ENCODE measurements around the gene RASD2.
"Not testable (repeated sequence)": the region's sequence is repeated elsewhere in the genome, so short reads cannot be mapped to it uniquely, and the experiment has no call there.

RASD2 gene

GRCh38 chr22:35502836-35503235 lies 37.8 kb upstream of the RASD2 start:
- DNase-seq (ENCODE audit: low read depth): peak; percentile 40
- TF ChIP-seq CTCF (conservative IDR thresholded peaks at IDR 0.05; ENCODE audit: low read length): no peak
- H3K4me3 ChIP-seq (ENCODE audit: low read length): no peak overlapping the region

- no peak overlapping the region for H3K4me3 ChIP-seq (ENCODE audit: low read length)
- no peak for TF ChIP-seq CTCF (conservative IDR thresholded peaks at IDR 0.05; ENCODE audit: low read length)
- no peak for DNase-seq (ENCODE audit: low read depth)
Measured at GRCh38 chr22:35505399-35506258, 35.0 kb upstream of the RASD2 start.

- TF ChIP-seq CTCF (conservative IDR thresholded peaks at IDR 0.05; ENCODE audit: low read length): no peak
- DNase-seq (ENCODE audit: low read depth): peak; percentile 44
- no peak overlapping the region for H3K4me3 ChIP-seq (ENCODE audit: low read length)
Measured at GRCh38 chr22:35506259-35506570, 34.4 kb upstream of the RASD2 start.

- H3K4me3 ChIP-seq (ENCODE audit: low read length); DNase-seq (ENCODE audit: low read depth): not testable (repeated sequence)
Measured at GRCh38 chr22:35507851-35508250, 32.8 kb upstream of the RASD2 start.

GRCh38 chr22:35509451-35509850 lies 31.2 kb upstream of the RASD2 start:
- H3K4me3 ChIP-seq (ENCODE audit: low read length): no peak overlapping the region
- no peak for DNase-seq (ENCODE audit: low read depth)
- TF ChIP-seq CTCF (conservative IDR thresholded peaks at IDR 0.05; ENCODE audit: low read length): no peak

GRCh38 chr22:35509960-35510359 lies 30.7 kb upstream of the RASD2 start:
- TF ChIP-seq CTCF (conservative IDR thresholded peaks at IDR 0.05; ENCODE audit: low read length): no peak
- no peak overlapping the region for H3K4me3 ChIP-seq (ENCODE audit: low read length)
- DNase-seq (ENCODE audit: low read depth): no peak

- TF ChIP-seq CTCF (conservative IDR thresholded peaks at IDR 0.05; ENCODE audit: low read length): no peak
- DNase-seq (ENCODE audit: low read depth): no peak
- no peak overlapping the region for H3K4me3 ChIP-seq (ENCODE audit: low read length)
Measured at GRCh38 chr22:35510481-35510934, 30.1 kb upstream of the RASD2 start.
